ENCODE measurements around the gene AHSG.

- TF ChIP-seq CTCF (IDR thresholded peaks at IDR 0.05), result no peak
- no peak for TF ChIP-seq POLR2A (IDR thresholded peaks at IDR 0.05)
These were observed 9.2 kb downstream of the AHSG start for GRCh38 chr3:186621894-186622650.
